Stimulated activated CD8-positive, alpha-beta memory T cell treated with anti-CD3 and anti-CD28 coated beads, Interleukin-7, amount 100 ng/mL, for 4 hours (primary cell): ENCODE results near the gene RANBP3.

Experiments
- DNase-seq, 2 donors: peaks; one replicate each; pipeline ENCODE4 v3.0.0-alpha.2; 2020; ENCODE audit warnings: low read depth in 2 of 2

RANBP3 gene

GRCh38 chr19:5929625-5930024 lies 48.3 kb downstream of the RANBP3 start:
- no peak for DNase-seq

GRCh38 chr19:5929179-5929578 lies 48.8 kb downstream of the RANBP3 start:
- no peak for DNase-seq

GRCh38 chr19:5927441-5927821 lies 50.5 kb downstream of the RANBP3 start:
- DNase-seq: no peak

- DNase-seq: no peak
These were observed 51.1 kb downstream of the RANBP3 start for GRCh38 chr19:5926641-5927440.

- no peak for DNase-seq
These were observed 52.0 kb downstream of the RANBP3 start for GRCh38 chr19:5925830-5926427.

GRCh38 chr19:5923356-5923755 lies 54.6 kb downstream of the RANBP3 start:
- DNase-seq: no peak

DNA sequence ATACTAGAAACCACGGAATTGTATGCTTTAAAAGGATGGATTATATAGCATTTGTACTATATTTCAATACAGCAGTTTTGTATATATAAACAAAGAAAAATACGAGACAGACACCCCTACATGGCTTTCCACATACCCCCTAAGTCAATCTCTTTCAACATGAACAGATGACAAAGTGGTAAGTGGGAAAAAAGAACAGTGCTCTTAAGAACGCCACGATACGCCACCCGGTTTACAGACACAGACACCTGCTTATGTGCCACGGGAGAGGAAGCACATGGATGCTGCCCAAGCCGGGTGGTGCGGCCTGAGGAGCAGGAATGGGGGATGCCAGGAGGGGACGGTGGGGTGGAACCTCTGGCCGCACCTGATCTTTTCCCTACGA lies 55.8 kb downstream of the RANBP3 start:
- DNase-seq: no peak

DNA sequence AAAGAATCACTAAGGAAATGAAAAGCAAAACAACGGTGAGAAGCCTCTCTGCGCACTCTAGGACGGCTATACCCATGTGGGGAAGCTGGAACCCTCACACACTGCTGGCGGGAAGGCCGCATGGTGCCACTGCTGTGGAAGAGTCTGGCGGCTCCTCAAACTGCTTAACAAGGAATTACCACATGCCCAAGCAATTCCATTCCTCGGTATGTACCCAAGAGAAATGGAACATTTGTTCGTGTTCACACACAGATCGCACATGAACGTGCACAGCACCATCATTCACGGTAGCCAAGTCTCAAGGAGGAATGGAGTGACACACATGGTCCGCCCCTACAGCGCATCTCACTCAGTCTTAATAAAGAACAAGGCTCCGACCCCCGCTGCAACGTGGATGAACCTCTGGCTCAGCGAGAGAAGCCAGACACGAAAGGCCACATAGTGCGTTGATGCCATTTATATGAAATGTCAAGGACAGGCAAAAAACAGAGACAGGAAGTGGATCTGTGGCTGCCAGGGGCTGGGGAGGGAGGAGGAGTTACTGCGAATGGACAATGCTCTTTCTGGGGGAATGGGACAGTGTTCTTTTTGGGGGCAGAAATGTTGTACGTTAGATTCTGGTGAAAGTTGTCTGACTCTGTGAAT lies 56.3 kb downstream of the RANBP3 start:
- no peak for DNase-seq

DNA sequence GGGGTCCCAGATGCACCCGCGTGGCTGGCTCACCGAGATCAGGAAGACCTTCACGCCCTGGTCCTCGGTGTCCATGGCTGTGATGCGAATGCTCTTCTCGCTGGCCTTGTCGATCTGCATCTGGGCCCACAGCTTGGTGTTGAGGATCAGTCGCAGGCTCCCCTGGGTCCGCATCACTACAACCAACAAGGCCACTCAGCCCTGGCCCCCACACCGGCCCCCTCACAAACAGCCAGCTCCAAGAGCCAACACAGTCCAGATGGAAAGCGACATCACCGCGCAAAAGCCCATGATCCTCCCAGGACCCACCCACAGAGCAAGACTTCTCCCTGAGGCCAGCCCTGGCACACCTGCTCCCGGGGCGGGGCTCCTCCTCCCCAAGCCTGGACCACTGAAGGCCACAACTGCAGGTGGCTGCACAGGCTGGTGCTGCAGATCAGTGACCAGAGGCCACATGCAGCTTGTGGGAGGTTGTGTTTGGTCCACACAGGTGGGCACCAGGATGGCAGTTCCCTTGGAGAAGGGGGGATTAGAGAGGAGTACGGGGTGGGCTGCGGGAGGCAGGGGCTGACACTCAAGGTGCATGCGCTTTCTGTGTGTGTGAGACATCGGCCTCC lies 59.4 kb downstream of the RANBP3 start:
- DNase-seq: no peak

GRCh38 chr19:5917431-5918107 lies 60.4 kb downstream of the RANBP3 start:
- DNase-seq: no peak

DNA sequence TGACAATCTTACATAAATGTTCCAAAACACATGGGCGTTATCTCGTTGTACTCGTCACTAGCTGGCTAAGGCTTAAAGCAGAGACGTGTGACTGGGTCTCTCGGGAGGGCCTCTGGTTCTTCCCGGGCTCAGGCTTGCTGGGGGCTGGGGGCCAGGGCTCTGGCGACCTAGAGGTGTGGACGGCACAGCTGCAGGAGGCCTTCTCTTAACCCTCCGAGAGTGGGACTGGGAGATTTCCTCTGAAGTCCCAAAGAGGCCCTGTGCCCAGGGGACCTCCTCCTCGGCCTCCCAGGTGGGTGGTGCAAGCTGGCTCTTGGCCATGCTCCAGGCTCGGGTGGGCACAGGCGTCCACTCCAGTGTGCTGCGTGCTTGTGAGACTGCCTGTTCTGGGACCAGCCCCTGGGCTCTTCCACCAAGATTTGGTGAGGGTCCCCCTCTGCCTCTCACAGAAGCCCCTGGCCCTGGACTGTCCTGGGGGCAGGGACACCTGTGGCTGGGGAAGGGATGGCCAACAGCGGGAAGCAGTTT lies 61.7 kb downstream of the RANBP3 start:
- DNase-seq: no peak

DNA sequence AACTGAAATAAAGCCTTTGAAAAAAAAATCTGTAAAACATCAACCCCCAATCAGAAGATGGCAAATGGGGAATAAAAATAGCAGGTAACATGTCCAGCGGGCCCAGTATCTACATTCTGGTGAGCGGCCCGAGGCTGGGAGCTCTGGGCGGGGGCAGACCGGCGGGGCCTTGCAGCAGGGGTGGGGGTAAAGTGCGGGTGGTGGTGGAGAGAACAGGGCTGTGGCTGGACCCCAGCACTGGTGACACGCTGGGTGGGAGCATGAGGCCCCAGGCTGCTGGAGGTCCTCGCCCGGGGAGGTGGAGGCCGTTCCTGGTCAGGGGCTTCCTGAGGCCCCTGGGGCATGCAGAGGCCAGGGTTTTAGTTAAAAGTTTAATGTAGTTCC lies 62.2 kb downstream of the RANBP3 start:
- no peak for DNase-seq

DNA sequence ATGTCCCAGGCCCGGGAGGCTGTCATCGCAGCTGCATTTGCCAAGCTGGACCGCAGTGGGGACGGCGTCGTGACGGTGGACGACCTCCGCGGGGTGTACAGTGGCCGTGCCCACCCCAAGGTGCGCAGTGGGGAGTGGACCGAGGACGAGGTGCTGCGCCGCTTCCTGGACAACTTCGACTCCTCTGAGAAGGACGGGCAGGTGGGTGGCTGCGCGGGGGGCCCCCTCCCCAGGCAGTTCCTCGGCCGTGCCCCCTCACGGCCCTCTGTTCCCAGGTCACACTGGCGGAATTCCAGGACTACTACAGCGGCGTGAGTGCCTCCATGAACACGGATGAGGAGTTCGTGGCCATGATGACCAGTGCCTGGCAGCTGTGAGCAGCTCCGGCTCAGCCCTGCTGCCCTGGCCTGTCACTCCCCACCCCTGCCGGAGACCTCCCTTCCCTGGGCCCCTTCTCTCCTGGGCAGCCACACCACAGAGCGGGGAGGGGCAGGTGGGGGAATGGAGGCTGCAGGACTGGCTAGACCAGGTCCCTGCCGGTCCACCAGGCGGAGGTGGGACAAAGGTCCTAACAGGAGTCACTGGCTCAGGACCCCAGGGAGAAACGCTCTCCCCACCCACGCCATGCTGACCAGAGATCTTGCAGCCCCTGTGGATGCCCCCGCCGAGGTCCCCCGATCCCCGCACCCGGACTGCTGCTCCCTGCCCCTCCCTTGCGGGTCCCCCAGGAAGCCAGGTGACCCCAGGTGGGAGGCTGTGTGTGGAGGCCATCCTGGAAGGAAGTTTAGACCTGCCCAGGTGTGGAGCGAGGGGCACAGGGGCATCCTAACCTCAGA lies 62.8 kb downstream of the RANBP3 start:
- no peak for DNase-seq

GRCh38 chr19:5914358-5914774 lies 63.6 kb downstream of the RANBP3 start:
- no peak for DNase-seq

DNA sequence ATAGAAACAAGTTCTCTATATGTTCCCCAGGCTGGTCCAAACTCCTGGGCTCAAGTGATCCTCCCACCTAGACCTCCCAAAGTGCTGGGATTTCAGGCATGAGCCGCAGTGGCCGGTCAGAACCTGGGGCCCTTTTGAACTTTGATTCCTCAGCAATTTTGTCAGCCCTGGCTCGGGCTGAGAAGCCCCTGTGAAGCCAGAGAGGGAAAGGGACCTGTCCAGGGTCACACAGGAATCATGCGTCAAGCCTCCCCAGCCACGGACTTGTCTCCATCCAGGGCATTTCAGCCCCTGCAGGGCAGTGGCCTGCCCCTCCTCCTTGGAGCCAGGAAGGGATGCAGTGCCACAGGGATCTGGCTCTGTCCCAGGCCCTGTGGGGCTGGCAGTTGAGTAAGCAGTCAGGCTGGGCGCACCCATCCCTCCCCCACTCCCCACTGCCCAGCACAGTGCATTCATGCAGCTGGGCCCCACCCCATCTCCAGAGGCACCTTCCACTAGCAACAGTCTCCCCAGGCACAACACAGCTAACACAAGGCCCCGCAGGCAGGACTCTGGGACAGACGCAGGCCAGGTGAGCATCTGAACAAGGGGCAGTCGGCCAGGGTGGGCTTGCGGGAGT lies 64.1 kb downstream of the RANBP3 start, which contains the start of gene CAPS:
Gene CAPS (plus strand): TSS at position 516 of the 619 bp plus-strand sequence. CDS start 153 bp downstream, outside the sequence.
- DNase-seq: no peak

- no peak for DNase-seq
These were observed 66.6 kb downstream of the RANBP3 start for GRCh38 chr19:5911366-5911765.

- no peak for DNase-seq
These were observed 67.4 kb downstream of the RANBP3 start for GRCh38 chr19:5910638-5910907.

GRCh38 chr19:5908773-5909442 lies 69.0 kb downstream of the RANBP3 start:
- no peak for DNase-seq

DNA sequence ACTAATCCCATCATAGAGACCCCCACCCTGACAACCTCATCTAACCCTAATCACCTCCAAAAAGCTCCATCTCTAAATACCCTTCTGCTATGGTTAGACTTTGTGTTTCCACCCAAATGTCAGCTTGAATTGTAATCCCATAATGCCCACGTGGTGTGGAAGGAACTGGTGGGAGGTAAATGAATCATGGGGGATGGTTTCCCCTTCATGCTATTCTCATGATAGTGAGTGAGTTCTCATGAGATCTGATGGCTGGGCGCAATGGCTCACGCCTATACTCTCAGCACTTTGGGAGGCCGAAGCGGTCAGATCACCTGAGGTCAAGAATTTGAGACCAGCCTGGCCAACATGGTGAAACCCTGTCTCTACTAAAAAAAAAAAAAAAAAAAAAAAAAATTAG lies 70.7 kb downstream of the RANBP3 start:
- DNase-seq: no peak
